Testis (tissue), 2 donors: ENCODE data around the gene TAF6.

Source experiments
- CTCF ChIP-seq, 3 experiments: fragments of 450-650 bp in 2 of 3; fragments of 200-600 bp in 1 of 3; sonication (generic) in 1 of 3; IDR thresholded peaks; one replicate each; pipeline ENCODE4 v1.5.1; 2016 to 2019; ENCODE audit warnings: antibody characterized with exemption in 3 of 3, mild to moderate bottlenecking in 2 of 3, moderate library complexity in 1 of 3
- POLR2A ChIP-seq: fragments of 450-650 bp; IDR thresholded peaks from one replicate; pipeline ENCODE4 v1.6.1; 2017; ENCODE audit warnings: antibody characterized with exemption, mild to moderate bottlenecking, moderate library complexity

- TF ChIP-seq CTCF (IDR thresholded peaks at IDR 0.05) (no peak), POLR2A (no peak)
Measured at GRCh38 chr7:100065452-100066186, 53.5 kb downstream of the TAF6 start.
